ENCODE data around the gene AJM1. TPM values are rescaled to one million over a fixed set of nuclear protein-coding genes. Genes with fewer than 3 reads are reported as not detected.
"Not testable (repeated sequence)": the region's sequence is repeated elsewhere in the genome, so short reads cannot be mapped to it uniquely, and the experiment has no call there.

The AJM1 gene
- total RNA-seq, 6 donors from 2014 or later: 1.4 to 7.3 (median 3.0) TPM

GRCh38 chr9:136843801-136844740 lies 1.8 kb downstream of the AJM1 start:
- WGBS, 2 donors: 0 to 10% methylated on average over 9 to 64 of the region's 99 CpGs

DNA sequence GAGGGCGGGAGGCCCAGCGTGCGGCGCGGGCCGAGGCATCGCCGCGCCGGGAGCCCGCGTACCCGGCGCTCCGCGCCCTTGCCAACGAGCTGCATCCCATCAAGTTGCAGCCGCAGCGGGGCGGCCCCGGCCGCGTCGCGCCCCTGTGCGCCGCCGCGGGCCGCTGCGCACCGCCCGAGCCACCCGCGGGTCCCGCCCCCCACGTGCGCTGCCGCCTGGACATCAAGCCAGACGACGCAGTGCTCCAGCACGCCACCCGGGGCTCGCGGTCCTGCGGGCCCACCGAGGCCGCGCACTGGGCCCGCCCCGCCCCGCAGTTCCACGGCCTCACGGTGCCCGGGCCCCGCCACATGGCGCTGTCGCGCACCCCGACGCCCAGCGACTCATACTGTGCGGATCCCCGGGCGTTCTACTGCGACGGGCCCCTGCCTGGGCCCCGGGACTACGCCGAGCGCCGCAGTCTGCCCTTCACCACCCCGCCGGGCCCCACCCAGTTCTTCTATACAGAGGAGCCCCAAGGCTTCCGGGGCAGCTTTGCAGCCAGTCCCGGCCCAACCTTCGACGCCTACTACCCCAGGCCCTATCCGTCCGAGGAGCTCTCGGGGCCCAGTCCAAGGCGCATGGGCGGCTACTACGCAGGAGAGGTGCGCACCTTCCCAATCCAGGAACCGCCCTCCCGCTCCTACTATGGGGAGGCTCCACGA lies 2.6 kb downstream of the AJM1 start:
- Histone ChIP-seq H3K27ac (no peak overlapping the region), H3K4me3 (no peak overlapping the region), H3K27me3 (peaks cover 0 to 39% (median 38%) of the 10 kb centered on the region in 4 donors), H3K4me1 (peaks cover 55 to 78% (median 64%) of the 10 kb centered on the region in 4 donors), H3K9me3 (no peaks in the 10 kb centered on the region), H3K36me3 (peaks cover 0 to 15% (median 8%) of the 10 kb centered on the region in 4 donors)
- DNase-seq (peak in 1 of 2 donors; percentile 84), ATAC-seq (ENCODE audit: low FRiP score in 2 of 2) (no peak)
- 22% methylated on average over 49 of the region's 88 CpGs; no CpG with 5 or more reads in 1 of the 2 donors for WGBS, 2 donors
- TF ChIP-seq EP300 (IDR thresholded peaks at IDR 0.05) (no peak), POLR2A (IDR thresholded peaks at IDR 0.05) (no peak), POLR2AphosphoS5 (IDR thresholded peaks at IDR 0.05) (no peak)
- TF ChIP-seq, protein P1, sequence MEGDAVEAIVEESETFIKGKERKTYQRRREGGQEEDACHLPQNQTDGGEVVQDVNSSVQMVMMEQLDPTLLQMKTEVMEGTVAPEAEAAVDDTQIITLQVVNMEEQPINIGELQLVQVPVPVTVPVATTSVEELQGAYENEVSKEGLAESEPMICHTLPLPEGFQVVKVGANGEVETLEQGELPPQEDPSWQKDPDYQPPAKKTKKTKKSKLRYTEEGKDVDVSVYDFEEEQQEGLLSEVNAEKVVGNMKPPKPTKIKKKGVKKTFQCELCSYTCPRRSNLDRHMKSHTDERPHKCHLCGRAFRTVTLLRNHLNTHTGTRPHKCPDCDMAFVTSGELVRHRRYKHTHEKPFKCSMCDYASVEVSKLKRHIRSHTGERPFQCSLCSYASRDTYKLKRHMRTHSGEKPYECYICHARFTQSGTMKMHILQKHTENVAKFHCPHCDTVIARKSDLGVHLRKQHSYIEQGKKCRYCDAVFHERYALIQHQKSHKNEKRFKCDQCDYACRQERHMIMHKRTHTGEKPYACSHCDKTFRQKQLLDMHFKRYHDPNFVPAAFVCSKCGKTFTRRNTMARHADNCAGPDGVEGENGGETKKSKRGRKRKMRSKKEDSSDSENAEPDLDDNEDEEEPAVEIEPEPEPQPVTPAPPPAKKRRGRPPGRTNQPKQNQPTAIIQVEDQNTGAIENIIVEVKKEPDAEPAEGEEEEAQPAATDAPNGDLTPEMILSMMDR (IDR thresholded peaks at IDR 0.05): no peak

More at GRCh38 chr9:136843801-136844740, 1.8 kb downstream of the AJM1 start:
- H3K4me3 ChIP-seq: peak overlapping the region in 1 of 4 donors; percentile 14
- TF ChIP-seq, protein P1 (IDR thresholded peaks at IDR 0.05): peak; percentile 68 to 81 (median 74)
- H3K4me1 ChIP-seq: peaks cover 52 to 74% (median 61%) of the 10 kb centered on the region in 4 donors
- H3K27ac ChIP-seq: peak overlapping the region in 1 of 4 donors; percentile 20
- peaks cover 0 to 39% (median 38%) of the 10 kb centered on the region in 4 donors for H3K27me3 ChIP-seq
- not testable (repeated sequence) for H3K9me3 ChIP-seq; ATAC-seq (ENCODE audit: low FRiP score in 2 of 2)
- DNase-seq: peak; percentile 48 to 89
- peaks cover 0 to 24% (median 17%) of the 10 kb centered on the region in 4 donors for H3K36me3 ChIP-seq

- ATAC-seq (ENCODE audit: low FRiP score in 2 of 2) (no peak), DNase-seq (peak in 1 of 2 donors; percentile 86)
- peaks cover 0 to 39% (median 38%) of the 10 kb centered on the region in 4 donors for H3K27me3 ChIP-seq
- peaks cover 63 to 86% (median 71%) of the 10 kb centered on the region in 4 donors for H3K4me1 ChIP-seq
- TF ChIP-seq EP300 (IDR thresholded peaks at IDR 0.05) (no peak), POLR2A (IDR thresholded peaks at IDR 0.05) (no peak), POLR2AphosphoS5 (IDR thresholded peaks at IDR 0.05) (no peak)
- TF ChIP-seq, protein P1 (IDR thresholded peaks at IDR 0.05): no peak
- no peak overlapping the region for H3K27ac ChIP-seq
- WGBS, 2 donors: 48% methylated on average over 20 of the region's 102 CpGs; no CpG with 5 or more reads in 1 of the 2 donors
- no peak overlapping the region for H3K4me3 ChIP-seq
- H3K9me3 ChIP-seq: no peaks in the 10 kb centered on the region
- peaks cover 0 to 13% (median 5%) of the 10 kb centered on the region in 4 donors for H3K36me3 ChIP-seq
Observed at GRCh38 chr9:136845465-136846260, 3.4 kb downstream of the AJM1 start.

GRCh38 chr9:136846376-136847087 lies 4.3 kb downstream of the AJM1 start:
- H3K27ac ChIP-seq: no peak overlapping the region
- peaks cover 63 to 84% (median 70%) of the 10 kb centered on the region in 4 donors for H3K4me1 ChIP-seq
- H3K36me3 ChIP-seq: peaks cover 0 to 13% (median 7%) of the 10 kb centered on the region in 4 donors
- H3K9me3 ChIP-seq: no peaks in the 10 kb centered on the region
- no peak for DNase-seq
- peak overlapping the region in 3 of 4 donors; percentile 56 to 88 (median 64) for H3K4me3 ChIP-seq
- no peak for ATAC-seq (ENCODE audit: low FRiP score in 2 of 2)
- 14 to 20% methylated on average over 21 to 60 of the region's 98 CpGs for WGBS, 2 donors
- peaks cover 0 to 39% (median 38%) of the 10 kb centered on the region in 4 donors for H3K27me3 ChIP-seq
- TF ChIP-seq, protein P1 (IDR thresholded peaks at IDR 0.05): no peak
- no peak for TF ChIP-seq EP300 (IDR thresholded peaks at IDR 0.05)
- TF ChIP-seq POLR2AphosphoS5 (IDR thresholded peaks at IDR 0.05): no peak
- no peak for TF ChIP-seq POLR2A (IDR thresholded peaks at IDR 0.05)

All from upper lobe of left lung (tissue), 6 donors.